Measurements from ENCODE around the gene GPRIN2.
"Not testable (repeated sequence)": the region's sequence is repeated elsewhere in the genome, so short reads cannot be mapped to it uniquely, and the experiment has no call there.

DNA sequence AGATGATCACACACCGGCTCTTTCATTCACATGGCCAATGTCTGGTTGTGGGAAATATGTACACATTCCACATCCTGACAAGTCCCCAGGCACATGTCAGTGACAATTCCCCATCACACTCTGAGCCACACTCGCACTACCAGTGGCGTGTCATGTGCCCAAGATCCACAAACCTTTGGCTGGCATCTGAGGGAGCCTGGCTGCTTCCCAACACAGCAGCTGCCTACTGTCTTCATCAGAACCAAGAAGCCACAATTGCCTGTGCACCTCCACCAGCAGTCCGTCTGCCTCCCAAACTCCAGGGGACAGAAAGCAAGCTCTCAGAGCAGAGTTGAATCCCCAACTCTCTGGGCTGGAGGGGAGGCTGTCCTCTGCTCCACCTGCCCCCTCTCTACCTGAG is 16.3 kb upstream of the GPRIN2 start:
- TF ChIP-seq, protein P1, sequence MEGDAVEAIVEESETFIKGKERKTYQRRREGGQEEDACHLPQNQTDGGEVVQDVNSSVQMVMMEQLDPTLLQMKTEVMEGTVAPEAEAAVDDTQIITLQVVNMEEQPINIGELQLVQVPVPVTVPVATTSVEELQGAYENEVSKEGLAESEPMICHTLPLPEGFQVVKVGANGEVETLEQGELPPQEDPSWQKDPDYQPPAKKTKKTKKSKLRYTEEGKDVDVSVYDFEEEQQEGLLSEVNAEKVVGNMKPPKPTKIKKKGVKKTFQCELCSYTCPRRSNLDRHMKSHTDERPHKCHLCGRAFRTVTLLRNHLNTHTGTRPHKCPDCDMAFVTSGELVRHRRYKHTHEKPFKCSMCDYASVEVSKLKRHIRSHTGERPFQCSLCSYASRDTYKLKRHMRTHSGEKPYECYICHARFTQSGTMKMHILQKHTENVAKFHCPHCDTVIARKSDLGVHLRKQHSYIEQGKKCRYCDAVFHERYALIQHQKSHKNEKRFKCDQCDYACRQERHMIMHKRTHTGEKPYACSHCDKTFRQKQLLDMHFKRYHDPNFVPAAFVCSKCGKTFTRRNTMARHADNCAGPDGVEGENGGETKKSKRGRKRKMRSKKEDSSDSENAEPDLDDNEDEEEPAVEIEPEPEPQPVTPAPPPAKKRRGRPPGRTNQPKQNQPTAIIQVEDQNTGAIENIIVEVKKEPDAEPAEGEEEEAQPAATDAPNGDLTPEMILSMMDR (IDR thresholded peaks at IDR 0.05; ENCODE audit: poor library complexity, severe bottlenecking), result not testable (repeated sequence)
- TF ChIP-seq EZH2 (IDR thresholded peaks at IDR 0.05; ENCODE audit: borderline replicate concordance, insufficient read depth, low read length, poor library complexity, severe bottlenecking); TAF1 (IDR thresholded peaks at IDR 0.05; ENCODE audit: low read depth); RAD21 (conservative IDR thresholded peaks at IDR 0.05): not testable (repeated sequence)

All from neural cell (in vitro differentiated cells).